ENCODE results near the gene SEZ6L2. TPM values are rescaled to one million over a fixed set of nuclear protein-coding genes. Genes with fewer than 3 reads are reported as not detected.

Gene SEZ6L2
- total RNA-seq, 1 experiment from 2014 or later, result 68.9 TPM

DNA sequence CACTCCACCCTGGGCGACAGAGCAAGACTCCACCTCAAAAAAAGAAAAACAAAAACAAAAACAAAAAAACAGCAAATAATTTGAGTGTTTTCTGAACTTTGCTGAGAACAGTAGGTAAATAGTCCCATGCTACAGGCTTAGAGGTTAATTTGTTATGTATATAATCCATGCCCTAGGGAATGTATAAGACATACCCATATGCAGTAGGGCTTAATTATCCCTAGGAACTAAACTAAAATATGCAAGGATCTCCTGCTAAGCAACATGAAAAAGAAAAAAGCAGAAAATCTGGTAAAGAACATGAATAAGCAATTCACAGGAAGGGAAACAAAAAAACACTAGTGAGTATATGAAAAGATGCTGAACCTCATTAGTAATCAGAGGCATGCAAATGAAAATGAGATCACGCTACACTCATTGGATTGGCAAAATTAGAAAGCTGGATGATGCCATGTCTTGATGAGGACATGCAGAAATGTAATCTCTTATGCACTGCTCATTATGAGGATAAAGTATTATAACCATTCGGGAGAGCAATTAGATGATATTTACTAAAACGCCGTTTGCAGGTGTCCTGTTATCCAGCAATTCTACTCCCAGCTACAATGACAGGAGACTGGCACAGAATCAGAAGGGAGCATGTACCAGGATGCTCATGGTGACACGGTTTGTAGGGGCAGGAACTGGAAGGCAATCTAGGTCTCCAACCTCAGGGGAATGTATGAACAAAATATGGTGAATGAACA lies 21.1 kb upstream of the SEZ6L2 start:
- TF ChIP-seq, protein P1, sequence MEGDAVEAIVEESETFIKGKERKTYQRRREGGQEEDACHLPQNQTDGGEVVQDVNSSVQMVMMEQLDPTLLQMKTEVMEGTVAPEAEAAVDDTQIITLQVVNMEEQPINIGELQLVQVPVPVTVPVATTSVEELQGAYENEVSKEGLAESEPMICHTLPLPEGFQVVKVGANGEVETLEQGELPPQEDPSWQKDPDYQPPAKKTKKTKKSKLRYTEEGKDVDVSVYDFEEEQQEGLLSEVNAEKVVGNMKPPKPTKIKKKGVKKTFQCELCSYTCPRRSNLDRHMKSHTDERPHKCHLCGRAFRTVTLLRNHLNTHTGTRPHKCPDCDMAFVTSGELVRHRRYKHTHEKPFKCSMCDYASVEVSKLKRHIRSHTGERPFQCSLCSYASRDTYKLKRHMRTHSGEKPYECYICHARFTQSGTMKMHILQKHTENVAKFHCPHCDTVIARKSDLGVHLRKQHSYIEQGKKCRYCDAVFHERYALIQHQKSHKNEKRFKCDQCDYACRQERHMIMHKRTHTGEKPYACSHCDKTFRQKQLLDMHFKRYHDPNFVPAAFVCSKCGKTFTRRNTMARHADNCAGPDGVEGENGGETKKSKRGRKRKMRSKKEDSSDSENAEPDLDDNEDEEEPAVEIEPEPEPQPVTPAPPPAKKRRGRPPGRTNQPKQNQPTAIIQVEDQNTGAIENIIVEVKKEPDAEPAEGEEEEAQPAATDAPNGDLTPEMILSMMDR (IDR thresholded peaks at IDR 0.05; ENCODE audit: unreplicated experiment), result no peak
- DNase-seq, result no peak
- Mint-ChIP-seq H3K4me3 (ENCODE audit: low read depth, unreplicated experiment) (no peak overlapping the region), H3K27me3 (ENCODE audit: unreplicated experiment) (no peaks in the 10 kb centered on the region), H3K4me1 (ENCODE audit: low read depth, unreplicated experiment) (peaks cover 29% of the 10 kb centered on the region), H3K27ac (ENCODE audit: unreplicated experiment) (no peak overlapping the region), H3K9me3 (ENCODE audit: low read depth, unreplicated experiment) (no peaks in the 10 kb centered on the region), H3K36me3 (ENCODE audit: insufficient read depth, unreplicated experiment) (peaks cover 69% of the 10 kb centered on the region)
- CTCF ChIA-PET, result interaction anchor here (0.5 kb wide), 1 partner anchor 12 kb away, joined by 3 read pairs; no protein-coding TSS in a partner anchor
- intact Hi-C loops (cut with micrococcal nuclease; ENCODE audit: unreplicated experiment), result loop anchor here (10.0 kb wide), 1 partner anchor 54 kb away; the partner anchor contains the start of gene TAOK2
- BruUV-seq (replicated peaks), result no TSS peak

DNA sequence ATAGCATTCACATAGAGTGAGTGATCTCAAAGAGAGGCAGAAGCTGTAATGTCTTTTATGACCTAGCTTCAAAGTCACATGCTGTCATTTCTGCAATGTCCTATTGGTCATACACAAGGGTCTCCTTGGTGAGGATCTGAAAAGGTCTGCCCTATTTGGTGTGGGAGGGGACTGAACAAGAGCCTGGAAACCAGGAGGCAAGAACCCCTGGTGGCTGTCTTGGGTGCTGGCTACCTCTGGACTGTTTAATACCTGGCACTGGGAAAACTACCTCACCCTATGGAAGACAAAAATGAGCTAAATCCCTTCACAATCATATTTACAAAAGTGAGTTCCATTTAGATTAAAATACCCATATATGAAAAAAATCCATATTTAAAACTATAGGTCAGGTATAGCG lies 17.6 kb upstream of the SEZ6L2 start:
- no peaks in the 10 kb centered on the region for H3K27me3 Mint-ChIP-seq (ENCODE audit: unreplicated experiment)
- H3K36me3 Mint-ChIP-seq (ENCODE audit: insufficient read depth, unreplicated experiment), result peaks cover 82% of the 10 kb centered on the region
- no peak for DNase-seq
- intact Hi-C loops (cut with micrococcal nuclease; ENCODE audit: unreplicated experiment), result no loop called here
- H3K4me3 Mint-ChIP-seq (ENCODE audit: low read depth, unreplicated experiment), result no peak overlapping the region
- CTCF ChIA-PET, result interaction anchor here (0.5 to 2.7 kb wide), 4 partner anchors 9 to 116 kb away, joined by 3 to 12 read pairs (median 4); partner anchors contain the start of genes KCTD13 and TMEM219
- TF ChIP-seq, protein P1 (IDR thresholded peaks at IDR 0.05; ENCODE audit: unreplicated experiment), result peak; percentile 6
- H3K9me3 Mint-ChIP-seq (ENCODE audit: low read depth, unreplicated experiment), result no peaks in the 10 kb centered on the region
- peaks cover 42% of the 10 kb centered on the region for H3K4me1 Mint-ChIP-seq (ENCODE audit: low read depth, unreplicated experiment)
- BruUV-seq (replicated peaks), result no TSS peak
- H3K27ac Mint-ChIP-seq (ENCODE audit: unreplicated experiment), result no peak overlapping the region

DNA sequence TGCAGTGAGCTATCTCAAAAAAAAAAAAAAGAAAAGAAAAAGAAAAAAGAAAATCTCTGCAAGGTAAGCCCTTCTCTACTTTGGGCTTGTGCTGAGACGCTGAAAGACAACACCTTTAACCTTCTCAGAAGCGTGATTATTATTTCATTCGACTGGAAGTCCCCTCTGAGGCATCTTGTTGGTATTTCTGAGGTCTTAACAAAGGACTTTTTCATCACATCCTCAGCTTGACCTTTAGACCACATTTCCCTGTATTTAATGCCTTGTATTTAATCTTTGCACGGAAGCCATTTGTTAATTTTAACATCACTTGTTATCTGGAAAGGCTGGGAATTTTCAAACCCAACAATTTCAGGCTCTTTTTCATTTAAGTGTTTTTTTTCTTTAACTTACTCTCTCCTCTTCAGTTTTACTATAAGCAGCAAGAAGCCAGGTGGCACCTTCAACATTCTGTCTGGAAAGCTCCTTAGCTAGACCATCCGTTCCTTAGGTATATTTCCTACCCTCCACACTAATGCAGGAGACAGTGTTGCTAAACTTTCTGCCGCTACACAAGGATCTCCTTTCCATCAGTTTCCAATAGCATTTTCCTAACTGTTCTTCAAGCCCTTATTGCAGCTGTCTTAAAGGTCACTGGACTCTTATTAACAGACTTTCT lies 16.4 kb upstream of the SEZ6L2 start:
- TF ChIP-seq, protein P1 (IDR thresholded peaks at IDR 0.05; ENCODE audit: unreplicated experiment), result no peak
- no TSS peak for BruUV-seq (replicated peaks)
- intact Hi-C loops (cut with micrococcal nuclease; ENCODE audit: unreplicated experiment), result loop anchor here (2.0 kb wide), 1 partner anchor 15 kb away; the partner anchor contains the start of gene ASPHD1

DNA sequence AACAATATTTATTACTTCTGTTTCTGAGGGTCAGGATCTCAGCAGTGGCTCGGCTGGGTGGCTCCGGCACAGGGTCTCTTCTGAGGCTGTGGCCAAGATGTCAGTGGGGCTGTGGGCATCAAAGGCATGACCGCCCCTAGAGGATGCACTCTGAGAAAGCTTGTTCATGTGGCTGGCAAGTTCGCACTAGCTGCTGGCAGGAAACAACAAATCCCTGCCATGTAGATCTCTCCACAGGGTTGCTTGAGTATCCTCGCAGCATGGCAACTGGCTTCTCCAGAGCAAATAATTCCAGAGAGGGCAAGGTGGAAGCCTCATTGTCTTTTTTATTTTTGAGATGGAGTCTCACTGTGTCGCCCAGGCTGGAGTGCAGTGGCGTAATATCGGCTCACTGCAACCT lies 14.2 kb upstream of the SEZ6L2 start:
- H3K27ac Mint-ChIP-seq (ENCODE audit: unreplicated experiment), result no peak overlapping the region
- TF ChIP-seq, protein P1 (IDR thresholded peaks at IDR 0.05; ENCODE audit: unreplicated experiment), result no peak
- no TSS peak for BruUV-seq (replicated peaks)
- H3K27me3 Mint-ChIP-seq (ENCODE audit: unreplicated experiment), result no peaks in the 10 kb centered on the region
- intact Hi-C loops (cut with micrococcal nuclease; ENCODE audit: unreplicated experiment), result no loop called here
- H3K4me1 Mint-ChIP-seq (ENCODE audit: low read depth, unreplicated experiment), result peaks cover 42% of the 10 kb centered on the region
- no peaks in the 10 kb centered on the region for H3K9me3 Mint-ChIP-seq (ENCODE audit: low read depth, unreplicated experiment)
- H3K36me3 Mint-ChIP-seq (ENCODE audit: insufficient read depth, unreplicated experiment), result peaks cover 93% of the 10 kb centered on the region
- CTCF ChIA-PET, result interaction anchor here (0.7 to 1.0 kb wide), 2 partner anchors 13 to 109 kb away, joined by 3 read pairs; partner anchors contain the start of gene ASPHD1
- no peak overlapping the region for H3K4me3 Mint-ChIP-seq (ENCODE audit: low read depth, unreplicated experiment)
- DNase-seq, result no peak

More for the DNA sequence above, 16.4 kb upstream of the SEZ6L2 start:
- Mint-ChIP-seq H3K27ac (ENCODE audit: unreplicated experiment) (peak overlapping the region; percentile 42), H3K4me1 (ENCODE audit: low read depth, unreplicated experiment) (peaks cover 42% of the 10 kb centered on the region), H3K9me3 (ENCODE audit: low read depth, unreplicated experiment) (no peaks in the 10 kb centered on the region), H3K27me3 (ENCODE audit: unreplicated experiment) (no peaks in the 10 kb centered on the region), H3K4me3 (ENCODE audit: low read depth, unreplicated experiment) (peak overlapping the region; percentile 12), H3K36me3 (ENCODE audit: insufficient read depth, unreplicated experiment) (peaks cover 90% of the 10 kb centered on the region)
- DNase-seq, result no peak
- CTCF ChIA-PET, result interaction anchor here (0.8 to 2.7 kb wide), 6 partner anchors 15 to 125 kb away, joined by 3 to 12 read pairs (median 4); partner anchors contain the start of genes ASPHD1, KIF22, SEZ6L2 and TMEM219

Measured in Calu3 (cell line).